WTC11 (cell line): ENCODE results near the gene COL20A1. TPM values are rescaled to one million over a fixed set of nuclear protein-coding genes. Genes with fewer than 3 reads are reported as not detected.

Experiments used
- ATAC-seq: fragments of 200-7000 bp; cut with Tn5 transposase; 2 replicates; pipeline ENCODE4 v1.10.0; 2021; ENCODE audit warnings: mild to moderate bottlenecking, moderate library complexity
- CTCF ChIA-PET: fragments of 300-600 bp; sonication (Branson Sonifier 250); formaldehyde crosslinking; loops from one replicate; lab custom pipeline; 2021; ENCODE audit warnings: antibody characterized with exemption; lab: Charles Lee
- POLR2A ChIA-PET: fragments of 350-600 bp; sonication (Branson Sonifier 250); formaldehyde crosslinking; loops from one replicate; lab custom pipeline; 2021; ENCODE audit warnings: antibody characterized with exemption; lab: Charles Lee
- DNase-seq: peaks from one replicate; pipeline ENCODE4 v3.0.0; 2021; ENCODE audit warnings: low spot score
- H3K27ac Mint-ChIP-seq: 2 replicates; pipeline ENCODE4 v1.8.0; 2021; ENCODE audit warnings: mixed read lengths
- H3K27me3 Mint-ChIP-seq: 2 replicates; pipeline ENCODE4 v1.8.0; 2021; ENCODE audit warnings: low read depth, mild to moderate bottlenecking, moderate library complexity, mixed read lengths
- H3K36me3 Mint-ChIP-seq: 2 replicates; pipeline ENCODE4 v1.8.0; 2021; ENCODE audit warnings: mixed read lengths
- H3K4me1 Mint-ChIP-seq: 2 replicates; pipeline ENCODE4 v1.8.0; 2022; ENCODE audit warnings: mixed read lengths
- H3K4me3 Mint-ChIP-seq: 2 replicates; pipeline ENCODE4 v1.8.0; 2021; ENCODE audit warnings: mild to moderate bottlenecking, moderate library complexity, mixed read lengths
- H3K9me3 Mint-ChIP-seq: 2 replicates; pipeline ENCODE4 v1.8.0; 2021; ENCODE audit warnings: mixed read lengths
- AFF4 ChIP-seq: sonication (generic); formaldehyde crosslinking; IDR thresholded peaks from 2 replicates; pipeline ENCODE4 v1.8.1; 2023; ENCODE audit warnings: mild to moderate bottlenecking, missing genetic modification reagents, borderline replicate concordance
- ARID4B ChIP-seq: sonication (generic); formaldehyde crosslinking; IDR thresholded peaks from 2 replicates; pipeline ENCODE4 v1.8.0; 2023; ENCODE audit warnings: missing genetic modification reagents, mild to moderate bottlenecking, borderline replicate concordance
- FOXJ3 ChIP-seq: sonication (generic); formaldehyde crosslinking; IDR thresholded peaks from 2 replicates; pipeline ENCODE4 v1.9.0; 2021; ENCODE audit warnings: missing genetic modification reagents, mild to moderate bottlenecking, borderline replicate concordance
- HMGA2 ChIP-seq: fragments of 250-450 bp; sonication (Bioruptor Pico); IDR thresholded peaks from 2 replicates; pipeline ENCODE4 v1.4.0; 2021; ENCODE audit warnings: mild to moderate bottlenecking, moderate library complexity
- NFATC4 ChIP-seq: fragments of 250-450 bp; sonication (Bioruptor Pico); IDR thresholded peaks from 2 replicates; pipeline ENCODE4 v1.9.0; 2021; ENCODE audit warnings: mild to moderate bottlenecking
- SMAD4 ChIP-seq: sonication (generic); formaldehyde crosslinking; IDR thresholded peaks from 2 replicates; pipeline ENCODE4 v1.8.0; 2022; ENCODE audit warnings: mild to moderate bottlenecking, missing genetic modification reagents
- TEAD1 ChIP-seq: sonication (generic); formaldehyde crosslinking; IDR thresholded peaks from 2 replicates; pipeline ENCODE4 v1.8.0; 2022; ENCODE audit warnings: mild to moderate bottlenecking, missing genetic modification reagents
- ZNF532 ChIP-seq: fragments of 250-450 bp; sonication (Bioruptor Pico); IDR thresholded peaks from 2 replicates; pipeline ENCODE4 v1.9.0; 2021; ENCODE audit warnings: mild to moderate bottlenecking, borderline replicate concordance
- total RNA-seq: library from RNA; stranded (reverse); gene quantifications from 3 replicates; pipeline ENCODE4 v1.2.3, GENCODE V29; 2021

The COL20A1 gene
- total RNA-seq, 1 experiment from 2014 or later = 1.3 TPM

GRCh38 chr20:63285636-63286615, 7.1 kb upstream of the COL20A1 start:
- CTCF ChIA-PET = interaction anchor here (0.6 to 1.5 kb wide), 3 partner anchors 62 to 96 kb away, joined by 4 read pairs; no protein-coding TSS in a partner anchor
- Mint-ChIP-seq H3K27me3 (no peaks in the 10 kb centered on the region), H3K4me3 (no peak overlapping the region)
- TF ChIP-seq SMAD4 (CRISPR knock-in tag) (no peak), NFATC4 (CRISPR knock-in tag) (no peak), FOXJ3 (CRISPR knock-in tag) (no peak), ZNF532 (CRISPR knock-in tag) (no peak), AFF4 (CRISPR knock-in tag) (no peak), ARID4B (CRISPR knock-in tag) (no peak), HMGA2 (no peak), TEAD1 (CRISPR knock-in tag) (no peak)
- TF ChIP-seq, all 79 proteins: peak for 0
- H3K36me3 Mint-ChIP-seq = peaks cover 15% of the 10 kb centered on the region
- peaks cover 3% of the 10 kb centered on the region; the same call in 1 of the 2 replicates for H3K4me1 Mint-ChIP-seq
- POLR2A ChIA-PET = no interaction called here
- DNase-seq = no peak
- no peak for ATAC-seq
- no peak overlapping the region for H3K27ac Mint-ChIP-seq
- no peaks in the 10 kb centered on the region for H3K9me3 Mint-ChIP-seq
